Muscle of back (tissue), 11 donors: ENCODE data around the gene DOCK9. TPM values are rescaled to one million over a fixed set of nuclear protein-coding genes. Genes with fewer than 3 reads are reported as not detected.
A peak's percentile ranks its signal among the peaks of the same experiment; 100 is the strongest.

Experiments used
- DNase-seq, 3 donors: peaks; one replicate each; pipeline versions ENCODE4 v3.0.0 to v3.0.0-alpha.2; 2013
- polyA plus RNA-seq, 10 donors: library from polyadenylated mRNA; unstranded; fragments of 120-200 nt; gene quantifications; one replicate each; pipeline ENCODE4 v1.2.1, GENCODE V29; 2013; ENCODE audit not compliant: insufficient read length in 10 of 10

Gene DOCK9
- polyA plus RNA-seq, 10 donors, result 71.2 to 160 (median 102) TPM

DNA sequence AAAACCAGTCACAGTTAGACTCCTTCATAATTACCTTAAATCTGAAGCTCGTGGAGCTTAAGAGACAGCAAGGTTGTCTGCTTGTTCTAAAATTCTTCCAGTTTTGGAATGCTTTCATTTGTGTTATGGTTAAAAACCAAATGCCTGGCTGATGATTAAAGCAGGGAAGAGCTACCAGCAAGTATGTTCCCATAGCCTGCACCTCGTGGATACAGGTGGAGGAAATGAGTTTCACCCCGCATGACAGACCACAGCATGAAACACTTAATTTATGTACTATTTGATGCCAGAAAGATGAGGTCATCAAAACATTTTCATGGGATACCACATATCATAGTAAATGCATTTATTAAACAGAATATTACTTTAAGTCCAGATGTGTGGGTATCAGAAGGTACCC, 416 bp upstream of the DOCK9 start:
- DNase-seq, result peak in 1 of 3 donors; percentile 76

DNA sequence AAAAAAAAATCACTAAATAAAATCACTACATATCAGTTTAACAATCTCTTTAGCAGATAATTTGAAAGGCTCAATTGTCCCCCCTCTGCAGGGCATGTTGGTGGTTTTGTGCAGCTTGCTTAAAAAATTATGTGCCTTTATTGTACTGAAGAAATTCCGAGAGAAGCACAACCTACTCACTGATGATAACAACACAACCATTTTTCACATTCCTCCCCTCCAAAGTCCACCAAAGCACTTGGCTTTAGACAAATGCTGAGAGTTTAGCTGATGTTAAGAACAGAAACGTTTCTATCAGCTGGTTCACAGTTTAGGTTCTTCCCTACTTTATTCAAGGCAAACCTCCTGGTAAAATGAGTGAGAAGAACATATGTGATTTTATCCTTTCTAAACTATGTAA, 923 bp downstream of the DOCK9 start:
- peak in 1 of 3 donors; percentile 68 for DNase-seq

DNA sequence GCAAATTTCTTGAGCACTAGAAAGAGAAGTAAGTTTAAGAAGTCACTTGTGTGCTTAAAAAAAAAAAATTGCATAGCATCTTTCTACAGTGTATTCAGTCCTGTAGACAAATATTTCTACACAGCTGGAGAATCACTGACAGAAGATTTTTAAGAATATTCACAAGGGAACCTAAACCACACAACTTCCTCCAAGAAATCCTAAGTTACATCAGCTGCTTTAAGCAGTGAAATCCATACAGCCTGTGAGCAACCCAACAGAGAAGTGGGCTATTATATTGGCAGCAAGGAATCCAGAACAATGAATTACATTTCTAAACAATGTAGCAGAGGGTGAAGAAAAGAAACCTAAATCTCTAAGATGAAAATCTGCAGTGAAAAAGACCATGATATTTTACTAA, 1.5 kb downstream of the DOCK9 start:
- peak in 2 of 3 donors; percentile 57 to 81 for DNase-seq

DNA sequence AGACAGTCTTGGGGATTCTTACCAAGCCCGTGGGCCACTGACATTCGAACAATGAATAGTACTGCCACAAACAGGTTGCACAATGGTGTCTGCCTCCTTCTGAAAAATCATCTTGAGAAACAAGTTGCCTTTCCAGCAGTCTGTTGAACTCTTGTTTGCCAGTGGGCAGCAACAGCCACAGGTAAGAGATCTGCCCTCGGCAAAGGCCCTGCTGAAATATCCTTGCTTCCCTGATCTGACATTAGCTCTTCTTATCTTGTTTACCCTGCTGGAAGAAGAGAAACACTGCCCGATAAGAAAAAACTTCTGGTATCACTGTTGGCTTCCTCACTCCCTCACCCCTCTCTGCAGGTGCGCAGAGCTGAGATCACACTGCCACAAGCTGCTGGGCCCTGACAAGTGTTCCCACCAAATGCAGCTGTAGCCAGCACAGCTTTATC, 2.0 kb downstream of the DOCK9 start:
- peak in 1 of 3 donors; percentile 55 for DNase-seq

DNA sequence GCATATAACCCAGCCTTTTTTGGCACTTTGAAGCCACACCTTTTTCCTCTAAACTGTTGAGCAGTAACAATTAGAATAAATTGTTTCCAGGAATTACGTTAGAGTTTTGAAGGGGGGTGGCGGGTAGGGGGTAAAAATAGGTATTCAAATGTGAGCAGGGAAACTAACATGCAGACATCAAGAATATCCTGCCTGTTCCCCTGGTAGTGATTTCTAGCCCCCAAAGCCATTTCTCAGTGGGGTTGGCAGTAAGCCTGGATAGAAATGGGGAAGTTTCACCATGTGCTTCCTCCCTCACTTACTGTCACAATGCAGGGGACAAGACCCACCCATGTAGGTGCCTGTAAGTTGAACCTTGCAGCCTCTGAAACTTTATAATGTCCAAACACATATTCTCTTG, 3.8 kb downstream of the DOCK9 start:
- peak in 1 of 3 donors; percentile 45 for DNase-seq

DNA sequence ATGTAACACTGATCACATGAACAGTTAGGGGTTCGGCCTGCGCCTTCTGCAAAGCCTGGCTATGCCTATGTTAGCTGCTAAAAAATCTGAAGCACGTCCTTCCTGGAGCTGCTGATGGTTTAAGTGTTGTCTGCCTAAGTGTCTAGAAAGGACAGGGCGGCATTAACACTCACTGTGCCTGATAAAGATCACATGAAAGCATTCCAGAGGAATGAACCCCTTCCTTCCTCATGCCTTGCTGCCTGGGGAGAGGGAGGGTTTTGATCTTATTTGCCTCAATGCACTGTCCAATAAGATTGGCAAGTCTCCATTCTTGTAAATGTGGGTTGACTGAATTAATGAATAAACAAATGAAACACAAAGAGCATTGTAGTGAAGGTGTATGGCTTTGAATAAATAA, 5.2 kb downstream of the DOCK9 start:
- peak in 2 of 3 donors; percentile 24 to 51 for DNase-seq

DNA sequence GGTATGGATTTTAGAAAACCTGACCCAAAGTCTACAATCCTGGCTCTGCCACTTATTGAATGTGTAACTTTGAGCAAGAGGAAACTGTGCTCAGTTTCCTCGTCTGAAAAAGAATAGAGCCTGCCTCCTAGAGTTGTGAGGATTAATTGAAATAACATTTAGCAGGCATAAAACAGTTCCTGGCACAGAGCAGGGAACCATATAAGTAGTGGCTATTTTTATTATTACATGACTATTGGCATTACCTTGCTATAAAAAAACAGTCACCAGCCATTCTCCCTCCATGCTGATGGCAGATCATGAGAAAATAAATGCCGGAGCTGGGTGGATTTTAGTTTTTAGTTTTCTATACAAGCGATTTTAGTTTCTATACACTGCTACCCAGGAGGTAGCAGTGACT, 5.8 kb downstream of the DOCK9 start:
- no peak for DNase-seq

DNA sequence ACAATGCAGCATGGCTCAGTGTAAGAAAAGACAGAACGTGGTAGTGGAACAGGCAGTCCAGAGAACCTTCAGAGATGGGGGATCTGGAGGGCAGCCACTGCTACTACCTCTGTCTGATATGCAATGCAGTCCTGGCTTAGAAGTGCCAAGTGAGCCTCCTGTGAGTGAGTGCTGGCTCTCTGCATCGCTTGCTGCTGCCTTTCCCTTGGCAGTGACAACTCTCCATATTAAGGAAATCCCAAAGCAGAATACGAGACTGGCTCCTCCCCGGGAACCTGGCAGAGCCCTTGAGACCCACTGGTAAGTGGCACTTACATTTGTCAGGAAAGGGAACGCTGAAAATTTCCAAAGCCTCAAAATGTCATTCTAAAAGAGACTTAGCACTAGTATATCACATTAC, 7.5 kb downstream of the DOCK9 start:
- peak in 1 of 3 donors; percentile 48 for DNase-seq

DNA sequence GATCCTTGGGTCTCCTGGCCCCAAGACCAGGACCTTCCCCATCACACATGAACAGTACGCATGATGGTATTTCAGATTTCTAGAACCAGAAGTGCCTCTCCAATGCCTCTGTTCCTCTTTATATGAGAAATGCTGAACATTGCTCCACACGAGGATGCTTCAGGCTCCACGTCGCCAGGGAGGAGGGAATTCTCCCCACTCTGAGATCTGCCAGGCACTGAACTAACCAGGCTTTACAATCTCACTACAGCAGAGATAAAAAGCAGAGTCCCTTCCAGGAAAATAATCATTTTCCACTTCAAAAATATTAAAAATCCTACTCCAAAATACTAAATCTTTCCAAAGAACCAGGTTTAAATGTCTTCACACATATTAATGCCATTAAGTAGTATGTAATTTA, 10.4 kb downstream of the DOCK9 start:
- no peak for DNase-seq

DNA sequence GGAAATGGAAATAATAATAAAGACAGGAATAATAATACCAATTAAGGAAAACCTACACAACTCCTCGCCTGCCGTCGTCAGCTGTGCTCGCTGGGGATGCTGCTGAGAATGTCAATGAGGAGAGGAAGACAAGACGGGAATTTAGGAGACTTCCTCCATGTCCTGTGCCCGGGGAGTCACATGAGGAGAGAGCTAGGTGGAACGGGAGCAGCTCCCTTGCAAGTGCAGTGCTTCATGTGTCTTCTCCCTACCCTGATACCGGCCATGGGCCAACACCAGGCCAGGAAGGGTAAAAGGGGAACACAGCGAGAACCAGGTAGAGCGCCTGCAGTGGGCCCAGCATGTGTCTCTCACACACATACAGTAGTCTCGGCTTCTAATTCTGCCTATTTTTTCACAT, 11.8 kb downstream of the DOCK9 start:
- no peak for DNase-seq

DNA sequence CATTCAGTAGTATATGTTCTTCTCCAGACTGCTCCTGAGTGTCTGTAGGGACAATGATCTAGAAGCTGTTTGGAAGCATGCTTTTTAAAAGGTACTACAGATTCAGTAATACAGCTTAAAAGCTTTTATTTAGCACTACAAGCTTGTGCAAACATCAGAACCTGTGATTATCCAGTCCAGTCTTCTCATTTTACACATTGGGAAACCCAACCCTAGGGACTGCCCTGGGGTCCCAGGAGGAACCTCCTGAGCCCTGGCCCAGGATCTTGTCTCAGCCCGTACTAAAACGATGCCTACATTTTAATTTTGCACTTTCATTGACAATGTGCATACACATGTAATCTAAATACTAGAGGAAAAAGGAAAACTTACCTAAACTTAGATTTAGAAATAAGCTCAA, 12.5 kb downstream of the DOCK9 start:
- DNase-seq, result no peak

DNA sequence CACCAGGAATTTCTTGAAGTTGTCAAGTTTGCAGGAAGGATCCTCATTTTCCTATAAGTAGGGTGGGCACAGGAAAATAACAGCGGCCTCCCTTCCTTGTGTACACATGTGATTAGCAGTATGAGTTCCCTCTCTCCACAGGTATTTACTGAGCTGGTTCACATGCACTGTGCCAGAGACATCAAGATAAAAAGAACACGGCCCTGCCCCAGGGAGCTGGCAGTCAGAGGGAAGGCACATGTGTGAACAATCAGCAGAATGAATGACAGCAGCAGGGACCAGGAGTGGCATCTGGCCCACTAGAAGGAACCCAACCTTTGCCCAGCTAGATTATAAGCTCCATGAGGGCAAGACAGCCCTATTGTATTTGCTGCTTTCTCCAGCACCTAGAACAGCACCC, 13.9 kb downstream of the DOCK9 start:
- no peak for DNase-seq

DNA sequence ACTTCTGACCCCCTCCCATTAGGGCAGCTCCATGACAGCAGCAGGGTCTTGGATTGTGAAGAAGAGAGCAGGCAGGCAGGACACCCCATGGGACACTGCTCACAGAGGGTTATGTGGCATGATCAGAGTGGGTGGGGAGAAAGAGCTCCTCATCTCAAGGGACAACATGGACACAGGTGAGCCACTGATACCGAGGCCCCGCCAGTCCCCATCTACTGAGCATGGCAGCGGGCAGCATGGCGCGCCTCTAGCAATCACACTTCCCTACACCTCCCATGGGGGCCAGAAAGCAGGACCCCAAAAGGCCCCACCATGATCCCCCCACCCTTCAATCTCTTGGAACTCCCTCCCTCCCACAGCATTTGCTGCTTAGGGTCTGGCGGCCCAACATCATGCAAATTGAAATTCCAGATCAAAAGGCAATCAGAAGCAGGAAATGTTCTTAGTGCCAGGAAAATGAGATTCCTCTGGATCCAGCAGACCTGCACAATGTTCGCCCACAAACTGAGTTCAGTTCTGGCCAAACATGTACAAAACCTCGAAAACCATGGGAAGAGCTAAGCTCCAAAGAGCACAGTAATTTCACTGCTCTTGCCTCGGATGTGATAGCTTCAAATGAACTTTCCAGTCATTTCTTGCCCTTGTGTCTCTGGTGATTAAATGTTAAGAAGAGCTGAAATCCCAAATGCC, 14.8 kb downstream of the DOCK9 start:
- peak in 1 of 3 donors; percentile 70 for DNase-seq

DNA sequence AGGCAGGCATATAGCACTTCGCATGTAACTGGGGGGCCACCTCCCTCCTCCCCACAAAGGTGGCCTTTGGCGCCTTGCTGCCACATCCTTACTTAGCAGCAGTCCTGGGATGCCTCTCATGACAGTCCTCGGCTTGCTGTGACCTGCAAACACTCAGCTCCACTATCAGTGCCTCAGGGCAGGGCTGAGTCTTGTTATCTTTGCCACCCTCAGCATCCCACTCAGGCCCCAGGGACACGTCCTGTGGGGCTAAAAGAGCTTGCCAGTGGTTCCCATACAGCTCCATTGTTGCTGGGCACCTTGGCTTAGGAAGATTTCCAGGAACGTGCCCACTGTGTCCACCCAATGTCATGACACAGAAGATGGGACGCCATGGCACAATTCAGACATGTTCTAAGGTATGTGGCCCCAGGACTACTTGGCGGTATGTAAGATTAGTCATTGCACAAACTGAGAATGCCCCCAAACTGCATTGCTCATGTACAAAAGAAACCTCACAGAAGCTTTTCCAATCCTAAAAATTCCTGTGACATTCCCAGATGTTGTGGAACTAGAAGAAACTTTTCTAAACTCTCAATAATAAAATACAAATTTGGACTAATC, 16.3 kb downstream of the DOCK9 start:
- no peak for DNase-seq

DNA sequence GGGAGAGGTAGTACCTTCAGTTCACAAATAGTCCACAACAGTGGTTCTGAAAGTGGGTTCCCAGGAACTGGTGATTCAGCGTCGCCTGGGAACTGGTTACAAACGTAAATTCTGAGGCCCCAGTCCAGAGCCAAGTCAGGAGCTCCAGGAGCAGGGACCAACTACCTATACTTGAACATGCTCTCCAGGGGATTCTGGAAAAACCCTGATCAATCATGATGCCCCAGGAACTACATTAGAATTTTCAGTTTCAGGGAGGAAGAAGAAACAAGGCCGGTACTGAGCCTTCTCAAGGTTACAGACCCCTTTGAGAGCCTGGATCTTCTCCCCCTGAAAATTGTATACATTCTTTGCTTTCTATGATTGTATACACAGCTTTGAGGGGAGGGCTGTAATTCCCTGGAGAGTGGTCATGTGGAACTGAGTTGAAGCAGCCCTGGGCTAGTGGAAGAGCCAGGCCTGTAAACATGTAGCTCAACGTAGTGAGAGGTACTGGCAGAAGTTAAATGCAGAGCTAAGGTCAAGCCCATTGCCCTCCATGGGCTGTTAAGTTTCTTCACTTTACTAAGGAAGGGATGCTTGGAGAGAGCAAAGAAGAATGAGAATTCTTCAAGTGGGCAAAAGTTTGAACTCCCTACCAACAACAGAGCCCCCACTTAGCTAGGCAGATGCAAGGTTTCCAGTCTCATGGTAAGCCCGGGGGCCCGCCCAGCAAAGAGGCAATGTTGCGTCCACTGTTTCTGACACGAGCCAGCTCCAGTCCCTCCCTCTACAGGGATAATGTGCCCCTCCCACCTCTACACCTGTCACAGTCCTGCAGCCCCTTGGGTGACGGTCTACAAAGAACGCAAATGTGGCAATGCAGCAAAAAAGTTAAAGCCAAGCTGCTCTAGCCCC, 17.0 kb downstream of the DOCK9 start:
- no peak for DNase-seq

DNA sequence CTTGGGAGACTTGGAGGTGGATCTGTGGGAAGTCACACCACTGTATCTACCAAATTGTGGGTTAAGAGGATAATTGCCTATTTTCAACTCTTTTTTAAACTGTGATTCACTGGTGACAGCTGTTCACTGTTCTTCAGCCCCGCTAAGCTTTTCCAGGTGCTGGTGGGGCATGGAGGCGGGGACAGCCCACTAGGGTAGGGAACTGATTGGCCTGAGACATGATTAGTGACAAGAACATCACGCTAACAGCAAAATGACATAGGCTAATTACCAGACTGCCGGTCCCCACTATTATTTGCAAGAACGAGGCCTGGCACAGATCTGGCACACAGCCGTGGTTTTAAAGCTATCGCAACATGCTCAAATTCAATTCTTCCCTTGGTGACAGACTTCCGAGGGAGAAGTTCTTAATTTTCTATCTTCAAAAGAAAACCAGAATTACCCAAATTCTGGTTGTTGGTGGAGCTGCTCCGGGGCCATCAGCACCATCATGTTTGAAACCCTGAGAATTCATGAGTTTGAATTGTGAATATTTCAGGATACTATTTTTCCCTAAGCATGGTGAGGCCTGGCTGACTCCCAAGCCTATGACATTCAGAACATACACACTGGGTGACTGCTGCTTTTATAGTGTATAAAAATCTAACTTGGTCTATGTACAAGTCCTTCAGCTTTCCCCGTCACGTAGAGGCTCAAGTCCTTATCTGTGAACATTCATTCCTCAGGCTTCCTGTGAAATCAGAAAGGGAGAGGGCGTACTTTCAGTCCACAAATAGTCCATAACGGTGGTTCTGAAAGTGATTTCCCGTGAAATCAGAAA, 17.9 kb downstream of the DOCK9 start:
- DNase-seq, result peak in 2 of 3 donors; percentile 44 to 64

DNA sequence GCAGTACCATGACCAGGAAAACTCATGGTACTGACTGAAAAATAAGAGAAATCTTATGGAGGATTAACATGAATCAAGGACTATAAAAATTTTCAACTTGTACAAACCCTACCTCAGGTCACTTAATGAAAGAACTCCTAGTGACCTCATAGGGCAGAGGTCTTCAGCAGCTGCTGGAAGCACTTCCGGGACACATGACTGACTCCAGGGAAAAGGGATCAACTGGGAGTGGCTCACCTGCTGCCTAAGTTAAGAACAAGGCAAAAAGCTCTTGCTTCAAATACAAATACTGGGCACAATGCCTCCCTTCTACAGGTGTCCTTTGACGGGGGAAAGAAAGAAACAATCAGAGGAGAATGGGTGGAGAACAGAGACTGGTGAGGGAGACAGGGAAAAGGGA, 18.6 kb downstream of the DOCK9 start:
- DNase-seq, result no peak

DNA sequence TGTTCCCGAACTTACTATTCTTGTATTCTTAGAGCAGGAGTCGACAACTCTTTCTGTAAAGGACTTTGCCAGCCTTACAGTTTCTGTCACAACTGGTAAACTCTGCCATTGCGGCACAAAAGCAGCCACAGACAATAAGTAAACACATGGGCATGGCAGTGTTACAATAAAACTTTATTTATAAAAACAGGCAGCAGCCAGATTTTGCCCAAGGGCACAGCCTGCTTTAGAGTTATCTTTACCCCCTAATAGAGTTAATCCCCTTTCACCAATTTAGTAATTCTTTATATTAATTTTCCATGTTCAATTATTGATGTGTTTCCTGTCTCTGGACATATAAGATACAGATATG, 19.4 kb downstream of the DOCK9 start:
- DNase-seq, result no peak

DNA sequence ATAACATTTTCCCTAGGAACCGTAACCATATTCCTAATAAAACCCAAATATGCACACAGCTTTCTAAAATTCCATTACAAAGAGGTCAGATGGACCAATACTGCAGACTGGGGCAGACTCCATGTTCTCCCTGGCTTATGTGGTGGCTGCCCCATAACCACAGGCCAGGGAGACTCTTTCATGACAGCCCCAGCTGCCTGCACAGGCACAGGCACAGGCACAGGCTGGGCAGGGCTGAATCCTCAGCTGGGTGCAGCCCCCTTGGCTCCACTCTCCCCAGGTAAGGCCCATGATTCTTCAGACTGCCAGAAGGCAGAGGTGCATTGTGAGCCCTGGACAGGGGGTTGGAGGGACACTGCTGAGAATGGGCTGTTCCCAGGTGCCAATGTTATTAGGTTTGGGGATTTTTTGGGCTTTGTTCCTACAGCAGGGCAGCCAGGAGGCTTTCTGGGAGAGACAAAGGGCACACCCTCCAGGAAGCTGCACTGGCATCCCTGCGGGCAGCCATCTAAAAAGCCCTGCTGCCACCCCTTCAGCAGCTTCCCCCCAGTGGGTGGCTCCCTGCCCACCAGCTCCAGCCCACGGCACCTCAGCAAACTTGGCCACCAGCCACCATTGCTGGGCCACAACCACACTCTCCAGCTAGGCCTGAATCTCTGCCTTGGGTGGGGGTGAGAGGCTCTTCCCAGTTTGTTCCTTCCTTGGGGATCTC, 20.0 kb downstream of the DOCK9 start:
- DNase-seq, result peak in 1 of 3 donors; percentile 31

DNA sequence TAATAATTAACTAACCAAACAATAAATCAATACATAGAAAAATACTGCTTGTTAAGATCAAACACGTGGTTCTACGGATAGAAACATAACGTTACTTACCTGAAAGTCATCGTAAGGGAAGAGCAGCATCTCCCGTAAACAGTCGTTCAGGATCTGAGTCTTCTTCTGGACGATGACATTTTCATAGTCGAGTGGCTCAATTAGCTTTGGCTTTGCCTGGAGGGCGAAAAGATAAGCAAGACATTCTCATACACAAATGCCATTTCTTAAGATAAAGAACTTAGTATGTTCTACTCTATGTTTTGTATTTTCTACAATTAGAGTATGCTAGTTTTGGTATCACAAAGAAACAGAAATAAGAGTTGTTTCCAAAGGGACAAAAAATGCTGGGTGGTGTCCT, 22.5 kb downstream of the DOCK9 start:
- DNase-seq, result no peak

DNA sequence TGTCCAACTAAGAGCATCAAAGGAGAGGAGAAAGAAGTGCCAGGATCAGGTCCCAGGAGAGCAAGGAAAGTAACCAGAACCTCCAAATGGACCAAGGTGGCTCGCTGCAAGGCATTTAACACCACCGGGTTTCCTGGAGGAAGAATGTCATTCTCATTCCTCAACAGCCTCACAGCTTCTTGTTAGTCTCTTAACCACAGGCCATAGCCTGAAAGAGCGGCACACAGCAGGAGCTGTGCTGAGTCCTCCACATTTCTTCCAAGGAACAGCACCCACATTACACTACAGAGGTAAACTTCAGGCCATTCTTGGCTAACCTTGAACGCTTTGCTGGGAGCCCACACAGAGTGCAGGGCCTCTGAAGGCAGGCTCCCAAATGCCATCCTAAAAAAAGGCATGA, 23.6 kb downstream of the DOCK9 start:
- DNase-seq, result no peak
